HG03469 (cell line): ENCODE data around the gene ALDOC.
"Not testable (repeated sequence)": the region's sequence is repeated elsewhere in the genome, so short reads cannot be mapped to it uniquely, and the experiment has no call there.

ENCODE experiments used
- ATAC-seq: cut with Tn5 transposase; IDR thresholded peaks from one replicate; pipeline ENCODE4 v1.9.1; 2021; ENCODE audit warnings: mild to moderate bottlenecking, moderate library complexity, moderate number of reproducible peaks; ENCODE audit not compliant: unreplicated experiment

The ALDOC gene

GRCh38 chr17:28584434-28584833 lies 7.7 kb upstream of the ALDOC start:
- no peak for ATAC-seq

- ATAC-seq: no peak
These were observed 5.8 kb upstream of the ALDOC start for GRCh38 chr17:28582513-28582912.

- no peak for ATAC-seq
These were observed 4.3 kb upstream of the ALDOC start for GRCh38 chr17:28580959-28581358.

GRCh38 chr17:28579526-28579925 lies 2.8 kb upstream of the ALDOC start:
- ATAC-seq: no peak

- ATAC-seq: no peak
These were observed 1.8 kb upstream of the ALDOC start for GRCh38 chr17:28578246-28579195.

- ATAC-seq: no peak
These were observed 750 bp upstream of the ALDOC start for GRCh38 chr17:28577466-28577824.

- not testable (repeated sequence) for ATAC-seq
These were observed 679 bp downstream of the ALDOC start for GRCh38 chr17:28576016-28576415.

GRCh38 chr17:28575126-28575795 lies 1.4 kb downstream of the ALDOC start:
- ATAC-seq: no peak

GRCh38 chr17:28574526-28574925 lies 2.2 kb downstream of the ALDOC start:
- ATAC-seq: no peak

- no peak for ATAC-seq
These were observed 2.7 kb downstream of the ALDOC start for GRCh38 chr17:28573966-28574480.

GRCh38 chr17:28573521-28573920 lies 3.2 kb downstream of the ALDOC start:
- no peak for ATAC-seq

GRCh38 chr17:28573040-28573380 lies 3.7 kb downstream of the ALDOC start:
- ATAC-seq: no peak

GRCh38 chr17:28572259-28573039 lies 4.2 kb downstream of the ALDOC start:
- no peak for ATAC-seq

- ATAC-seq: peak; percentile 57
These were observed 5.2 kb downstream of the ALDOC start, which contains the start of gene PIGS for GRCh38 chr17:28571361-28572122. Gene PIGS, minus strand, starts transcription at chr17:28571524. Its CDS starts 28 bp downstream, at chr17:28571496.

GRCh38 chr17:28570716-28571360 lies 5.9 kb downstream of the ALDOC start:
- no peak for ATAC-seq

GRCh38 chr17:28569446-28569845 lies 7.2 kb downstream of the ALDOC start:
- ATAC-seq: no peak

- ATAC-seq: no peak
These were observed 9.1 kb downstream of the ALDOC start for GRCh38 chr17:28567604-28568003.

GRCh38 chr17:28563475-28563874 lies 13.2 kb downstream of the ALDOC start:
- no peak for ATAC-seq

GRCh38 chr17:28555022-28555421 lies 21.7 kb downstream of the ALDOC start:
- ATAC-seq: no peak

- no peak for ATAC-seq
These were observed 22.1 kb downstream of the ALDOC start for GRCh38 chr17:28554565-28554964.
